Left renal pelvis (tissue), 4 donors: ENCODE results near the gene WIPF2. TPM values are rescaled to one million over a fixed set of nuclear protein-coding genes. Genes with fewer than 3 reads are reported as not detected.
A peak's percentile ranks its signal among the peaks of the same experiment; 100 is the strongest.

Source experiments
- DNase-seq, 4 donors: peaks; one replicate each; pipeline ENCODE4 v3.0.0-alpha.2; 2013; ENCODE audit warnings: low read depth in 4 of 4, low spot score in 3 of 4
- polyA plus RNA-seq, 4 donors: library from polyadenylated mRNA; unstranded; fragments of 120-200 nt; gene quantifications; one replicate each; pipeline ENCODE4 v1.2.1, GENCODE V29; 2013; ENCODE audit not compliant: insufficient read length in 4 of 4

The WIPF2 gene, protein sequence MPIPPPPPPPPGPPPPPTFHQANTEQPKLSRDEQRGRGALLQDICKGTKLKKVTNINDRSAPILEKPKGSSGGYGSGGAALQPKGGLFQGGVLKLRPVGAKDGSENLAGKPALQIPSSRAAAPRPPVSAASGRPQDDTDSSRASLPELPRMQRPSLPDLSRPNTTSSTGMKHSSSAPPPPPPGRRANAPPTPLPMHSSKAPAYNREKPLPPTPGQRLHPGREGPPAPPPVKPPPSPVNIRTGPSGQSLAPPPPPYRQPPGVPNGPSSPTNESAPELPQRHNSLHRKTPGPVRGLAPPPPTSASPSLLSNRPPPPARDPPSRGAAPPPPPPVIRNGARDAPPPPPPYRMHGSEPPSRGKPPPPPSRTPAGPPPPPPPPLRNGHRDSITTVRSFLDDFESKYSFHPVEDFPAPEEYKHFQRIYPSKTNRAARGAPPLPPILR
- polyA plus RNA-seq: 10 to 100 TPM; 19.8 to 32.2 (median 29.9) TPM

DNA sequence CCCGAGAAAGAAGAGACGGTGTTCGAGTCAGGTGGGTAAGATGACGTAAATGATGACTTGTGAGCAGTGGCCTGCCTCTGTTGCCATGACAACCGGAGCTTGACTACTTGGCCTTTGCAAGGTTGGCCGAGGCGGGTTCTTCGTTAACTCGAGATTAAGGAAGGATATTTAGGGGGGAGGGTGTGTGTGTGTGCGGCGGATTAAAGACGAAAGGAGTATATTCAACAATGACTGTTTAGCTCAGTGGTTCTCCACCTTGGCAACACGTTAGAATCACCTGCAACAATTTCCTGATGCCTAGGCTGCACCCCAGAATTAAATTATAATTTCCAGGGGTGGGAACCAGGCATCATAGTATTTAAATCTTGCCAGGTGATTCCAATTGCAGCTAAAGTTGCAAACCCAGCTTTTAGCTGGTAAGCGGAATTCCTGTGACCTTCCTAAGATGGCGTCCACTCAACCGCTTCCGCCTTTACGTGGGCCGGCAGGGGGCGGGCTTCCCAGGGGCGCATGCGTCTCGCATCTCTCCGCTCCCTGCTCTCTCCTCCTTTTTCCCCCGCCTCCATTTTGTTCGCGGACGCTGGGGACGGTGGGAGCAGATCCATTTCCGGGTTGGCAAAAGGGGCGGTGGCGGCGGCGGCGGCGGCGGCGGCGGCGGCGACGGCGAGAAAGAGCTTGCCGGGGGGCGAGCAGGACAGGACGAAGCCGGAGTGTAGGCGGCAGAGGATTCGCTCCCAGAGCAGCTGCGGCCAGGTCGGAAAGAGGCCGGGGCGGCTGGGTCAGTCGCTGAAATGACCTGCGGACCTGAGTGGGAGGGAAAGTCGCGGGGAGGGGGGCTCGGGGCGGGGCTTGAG is at the start of gene WIPF2:
Gene WIPF2 (plus strand): TSS at position 565 of the 854 bp plus-strand sequence. CDS start 37,156 bp downstream, outside the sequence.
- DNase-seq: peak; percentile 90 to 96 (median 96)

DNA sequence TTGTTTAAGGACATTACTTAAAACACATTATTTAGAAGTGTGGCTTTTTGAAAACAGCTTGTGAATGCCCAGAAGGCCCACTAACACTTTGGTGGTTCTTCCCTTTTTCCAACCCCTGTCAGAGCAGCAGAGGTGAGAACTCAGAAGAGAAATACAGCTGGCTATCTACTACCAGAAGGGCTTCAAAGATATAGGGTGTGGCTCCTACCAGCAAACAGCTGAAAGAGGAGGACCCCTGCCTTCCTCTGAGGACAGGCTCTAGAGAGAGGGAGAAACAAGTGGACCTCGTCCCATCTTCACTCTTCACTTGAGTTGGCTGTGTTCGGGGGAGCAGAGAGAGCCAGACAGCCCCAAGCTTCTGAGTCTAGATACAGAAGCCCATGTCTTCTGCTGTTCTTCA is 48.8 kb upstream of the WIPF2 start:
- no peak for DNase-seq

DNA sequence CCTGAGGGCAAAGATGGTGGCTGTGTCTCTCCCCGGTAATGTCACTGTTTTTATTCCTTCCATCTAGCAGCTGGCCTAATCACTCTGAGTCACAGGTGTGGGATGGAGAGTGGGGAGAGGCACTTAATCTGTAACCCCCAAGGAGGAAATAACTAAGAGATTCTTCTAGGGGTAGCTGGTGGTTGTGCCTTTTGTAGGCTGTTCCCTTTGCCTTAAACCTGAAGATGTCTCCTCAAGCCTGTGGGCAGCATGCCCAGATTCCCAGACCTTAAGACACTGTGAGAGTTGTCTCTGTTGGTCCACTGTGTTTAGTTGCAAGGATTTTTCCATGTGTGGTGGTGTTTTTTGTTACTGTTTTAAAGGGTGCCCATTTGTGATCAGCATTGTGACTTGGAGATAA is 47.4 kb upstream of the WIPF2 start:
- DNase-seq: no peak

DNA sequence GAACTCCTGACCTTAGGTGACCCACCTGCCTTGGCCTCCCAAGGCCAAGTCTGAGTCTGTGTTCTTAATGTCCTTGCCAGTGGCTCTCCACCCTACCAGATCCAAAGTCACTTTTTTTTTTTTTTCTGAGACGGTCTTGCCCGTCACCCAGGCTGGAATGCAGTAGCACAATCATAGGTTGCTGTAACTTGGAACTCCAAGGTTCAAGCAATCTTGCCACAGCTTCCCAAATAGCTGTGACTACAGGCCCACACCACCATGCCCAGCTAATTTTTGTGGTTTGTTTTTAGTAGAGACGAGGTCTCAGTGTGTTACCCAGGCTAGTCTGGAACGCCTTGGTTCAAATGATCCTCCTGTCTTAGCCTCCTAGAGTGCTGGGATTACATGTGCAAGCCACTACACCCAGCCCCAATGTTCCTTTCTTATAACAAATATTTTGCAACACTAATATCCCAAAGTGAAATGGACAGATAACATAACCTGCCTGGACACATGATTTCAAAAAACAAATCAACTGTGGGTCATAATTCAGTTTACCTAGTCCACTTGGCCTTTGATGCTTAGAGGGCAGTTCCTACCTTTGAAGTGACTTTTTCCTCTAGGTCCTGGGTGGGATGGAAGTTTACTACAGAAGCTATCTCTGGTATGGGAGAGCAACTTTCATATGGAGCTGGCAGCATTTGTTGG is 45.9 kb upstream of the WIPF2 start:
- DNase-seq: no peak

DNA sequence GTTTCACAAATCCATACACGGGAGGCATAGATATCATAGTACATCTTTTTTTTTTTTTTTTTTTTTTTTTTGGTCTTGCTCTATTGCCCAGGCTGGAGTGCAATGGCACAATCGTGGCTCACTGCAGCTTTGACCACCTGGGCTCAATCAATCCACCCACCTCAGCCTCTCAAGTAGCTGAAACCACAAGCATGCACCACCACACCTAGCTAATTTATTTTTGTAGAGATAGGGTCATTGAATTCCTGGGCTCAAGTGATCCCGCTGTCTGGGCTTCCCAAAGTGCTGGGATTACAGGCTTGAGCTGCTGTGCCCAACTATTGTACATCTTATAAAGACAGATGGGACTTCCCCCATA is 45.3 kb upstream of the WIPF2 start:
- no peak for DNase-seq

DNA sequence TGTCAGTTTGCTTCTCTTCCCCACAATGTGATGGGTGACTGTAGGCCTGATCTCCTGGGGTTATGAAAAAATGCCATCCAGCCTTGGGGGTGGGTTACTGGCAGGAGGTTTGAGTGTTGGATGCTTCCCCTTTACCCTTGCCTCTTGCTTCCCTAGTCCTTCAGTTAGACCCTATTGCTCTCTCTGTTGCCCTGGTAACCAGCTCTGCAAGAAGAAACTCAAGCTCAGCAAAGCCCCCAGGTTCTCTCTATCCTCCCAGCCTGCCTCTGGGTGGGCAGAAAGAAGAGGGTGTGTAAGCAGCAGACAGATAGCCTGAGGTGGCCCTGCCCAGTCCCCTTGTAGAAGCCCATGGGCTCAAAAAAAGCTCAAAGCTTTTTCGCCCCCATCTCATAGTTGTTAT is 44.6 kb upstream of the WIPF2 start:
- no peak for DNase-seq

DNA sequence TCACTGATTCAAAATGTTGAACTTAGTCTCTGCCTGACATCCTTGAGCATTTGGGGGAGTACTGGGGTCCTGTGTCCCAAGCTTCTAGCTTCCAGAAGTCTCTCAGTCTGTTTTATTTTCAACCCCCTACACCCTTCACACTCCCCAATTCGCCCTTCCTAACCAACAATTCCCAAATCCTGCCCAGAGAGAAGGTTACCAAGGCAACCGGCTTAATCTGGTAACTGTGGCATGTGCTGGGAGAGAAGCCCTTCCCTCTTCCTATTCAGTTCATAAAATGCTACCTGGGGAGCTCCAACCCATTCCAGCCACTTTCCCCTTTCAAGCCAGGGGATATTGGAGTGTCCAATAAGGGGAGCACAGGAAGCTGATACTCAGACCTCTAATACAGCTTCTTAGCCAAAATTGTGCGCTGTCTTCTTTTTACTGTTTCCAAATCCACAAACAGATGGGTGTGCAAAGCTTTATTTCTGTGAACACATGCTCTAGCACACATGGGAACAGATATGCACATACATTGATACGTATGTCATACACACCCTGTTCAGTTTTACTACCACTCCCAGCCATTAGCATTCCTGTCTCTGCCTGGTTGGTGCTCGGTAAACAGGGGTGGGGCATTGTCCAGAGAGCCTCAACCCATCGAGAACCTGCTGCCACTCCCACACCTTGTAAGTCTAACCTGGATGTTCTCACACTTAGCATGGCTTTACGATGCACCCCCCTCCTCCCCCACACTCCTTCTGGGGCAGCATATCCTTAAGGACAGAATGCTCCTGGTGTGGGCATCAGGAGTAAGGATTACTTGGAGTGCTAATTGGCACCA is 43.0 kb upstream of the WIPF2 start:
- no peak for DNase-seq

DNA sequence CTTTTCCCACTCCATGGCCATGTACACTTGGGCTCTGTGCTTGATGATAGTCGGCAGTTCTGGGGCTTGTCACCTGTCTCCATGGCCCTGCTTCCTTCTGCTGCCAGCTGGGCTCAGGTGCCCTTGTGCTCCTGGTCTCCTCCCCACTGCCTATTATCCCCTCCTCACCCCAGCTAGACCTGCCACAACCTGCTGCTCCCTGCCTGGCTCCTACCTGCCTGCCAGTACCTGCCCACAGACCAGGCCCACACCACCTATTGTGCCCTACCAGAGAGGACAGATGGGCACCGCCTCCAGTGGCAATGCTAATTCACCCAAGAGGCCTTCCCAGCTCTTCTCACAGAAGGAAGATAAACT is 42.4 kb upstream of the WIPF2 start:
- no peak for DNase-seq

DNA sequence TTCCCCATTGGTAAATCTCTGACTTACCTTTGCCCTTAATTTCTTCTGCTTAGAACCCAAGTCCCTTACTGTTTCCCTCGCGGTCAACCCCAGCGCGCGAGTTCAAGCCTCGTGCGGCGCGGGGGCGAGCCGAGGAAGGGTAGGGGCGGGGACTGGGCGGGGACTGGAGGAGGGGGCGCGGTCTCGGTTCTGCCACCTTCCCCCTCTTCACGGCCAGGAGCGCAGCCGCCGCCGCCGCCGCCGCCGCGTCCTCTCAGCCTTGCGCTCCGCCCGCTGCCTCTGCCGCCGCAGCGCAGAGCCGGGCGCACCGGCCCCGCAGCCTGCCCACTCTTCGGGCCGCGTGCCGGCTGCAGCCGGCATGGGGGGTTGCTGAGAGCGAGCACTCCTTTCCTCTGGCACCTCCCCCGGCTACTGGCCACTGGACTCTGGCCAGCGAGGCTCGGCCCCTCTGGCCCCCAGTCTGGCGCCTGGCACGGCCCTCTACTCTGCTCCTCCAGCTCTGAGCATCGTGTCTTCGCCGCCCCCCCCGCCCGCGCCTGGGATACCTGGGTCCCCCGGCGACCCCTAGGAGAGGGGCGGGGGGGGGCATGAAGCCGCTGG is 41.7 kb upstream of the WIPF2 start, which contains the start of gene RAPGEFL1:
Gene RAPGEFL1 (plus strand): TSS at position 196 of the 600 bp plus-strand sequence. CDS start 392 bp downstream, at position 588.
- DNase-seq: peak in 1 of 4 donors; percentile 46

DNA sequence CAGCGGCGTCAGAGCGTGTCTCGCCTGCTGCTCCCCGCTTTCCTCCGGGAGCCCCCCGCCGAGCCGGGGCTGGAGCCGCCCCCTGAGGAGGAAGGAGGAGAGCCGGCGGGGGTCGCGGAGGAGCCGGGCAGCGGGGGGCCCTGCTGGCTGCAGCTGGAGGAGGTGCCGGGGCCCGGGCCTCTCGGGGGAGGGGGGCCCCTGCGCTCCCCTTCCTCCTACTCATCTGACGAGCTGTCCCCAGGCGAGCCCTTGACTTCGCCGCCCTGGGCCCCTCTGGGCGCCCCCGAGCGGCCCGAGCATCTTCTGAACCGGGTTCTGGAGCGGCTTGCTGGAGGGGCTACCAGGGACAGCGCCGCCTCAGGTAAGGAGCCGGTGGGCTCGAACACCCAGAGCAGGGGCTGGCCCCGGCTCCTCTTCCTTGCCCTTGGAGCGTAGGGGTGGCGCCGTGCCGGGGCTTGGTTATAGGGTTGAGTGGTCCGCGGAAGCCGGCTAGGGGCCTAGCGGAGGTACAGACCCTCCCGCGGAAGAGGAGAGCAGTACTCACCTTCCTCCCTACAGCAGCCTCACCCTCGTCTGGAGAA is 41.0 kb upstream of the WIPF2 start:
- DNase-seq: no peak

DNA sequence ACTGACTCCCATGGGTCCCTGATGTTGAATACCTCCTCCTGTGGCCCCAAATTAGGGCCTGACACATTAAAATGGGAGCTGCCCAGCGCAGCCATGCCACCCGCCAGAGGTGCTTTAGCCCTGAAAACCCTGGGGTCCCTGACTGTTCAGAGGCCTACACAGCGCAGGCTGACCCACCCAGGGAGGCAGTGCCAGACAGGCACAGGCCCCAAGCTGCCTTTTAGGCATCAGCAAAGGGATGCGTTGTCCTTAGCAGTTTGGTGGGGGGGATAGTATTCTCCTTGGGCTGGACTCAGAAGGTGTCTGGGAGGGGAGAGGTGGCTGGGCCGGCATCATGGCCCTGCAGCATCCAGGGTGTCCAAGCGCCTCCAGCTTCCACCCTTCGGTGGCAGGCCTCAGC is 40.4 kb upstream of the WIPF2 start:
- DNase-seq: no peak

DNA sequence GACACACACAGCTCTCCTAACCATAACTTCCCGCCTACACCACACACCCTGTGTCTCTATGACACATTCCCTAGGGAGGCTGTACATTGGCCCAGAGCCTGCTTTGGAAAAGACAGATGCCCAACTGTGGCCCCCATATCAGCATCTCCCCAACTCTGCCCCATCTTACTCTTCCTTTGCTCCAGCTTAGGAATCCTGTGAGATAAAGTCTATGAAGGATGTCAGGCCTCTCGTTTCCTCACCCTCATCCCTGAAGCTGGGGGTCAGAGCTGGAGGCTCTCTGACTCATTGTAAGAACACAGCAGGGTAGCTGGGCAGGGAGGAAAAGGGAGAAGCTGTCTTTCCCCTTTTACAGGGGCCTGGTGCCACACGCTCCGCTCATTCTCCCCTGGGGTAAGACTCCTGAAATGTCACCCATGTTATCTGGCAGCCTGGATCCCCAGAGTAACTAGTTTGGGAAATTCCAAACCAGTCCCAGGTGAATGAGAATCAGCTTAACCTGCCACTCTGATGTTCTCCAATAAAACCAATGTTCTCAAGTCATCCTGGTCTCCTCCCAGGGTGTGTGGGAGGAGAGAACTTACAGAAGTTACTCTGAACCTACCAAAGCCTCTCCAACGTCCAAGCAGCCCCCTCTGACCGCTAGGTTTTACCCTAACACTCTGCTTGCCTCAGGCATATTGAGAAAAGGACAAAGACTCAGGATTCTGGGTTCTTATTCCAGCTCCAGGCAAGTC is 39.0 kb upstream of the WIPF2 start:
- DNase-seq: no peak

DNA sequence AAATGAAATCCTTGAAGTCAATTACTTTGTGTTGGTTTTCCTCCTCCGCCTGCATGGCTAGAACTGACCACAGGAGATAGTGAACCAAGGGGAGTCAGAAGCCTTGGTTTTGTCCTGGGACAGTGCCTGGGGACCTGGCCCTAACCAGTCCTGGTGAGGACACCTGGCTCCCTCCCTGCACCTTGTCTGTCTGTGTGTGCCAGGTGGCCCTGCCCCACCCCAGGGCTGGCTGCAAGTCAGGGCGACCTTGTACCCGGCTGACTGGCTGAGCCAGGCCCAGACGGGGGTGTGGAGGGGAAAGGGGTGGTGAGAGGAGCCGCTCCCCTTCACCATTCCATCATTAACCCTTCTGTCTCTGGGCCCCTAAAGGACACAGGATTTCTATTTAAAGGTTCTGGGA is 38.4 kb upstream of the WIPF2 start:
- DNase-seq: no peak

DNA sequence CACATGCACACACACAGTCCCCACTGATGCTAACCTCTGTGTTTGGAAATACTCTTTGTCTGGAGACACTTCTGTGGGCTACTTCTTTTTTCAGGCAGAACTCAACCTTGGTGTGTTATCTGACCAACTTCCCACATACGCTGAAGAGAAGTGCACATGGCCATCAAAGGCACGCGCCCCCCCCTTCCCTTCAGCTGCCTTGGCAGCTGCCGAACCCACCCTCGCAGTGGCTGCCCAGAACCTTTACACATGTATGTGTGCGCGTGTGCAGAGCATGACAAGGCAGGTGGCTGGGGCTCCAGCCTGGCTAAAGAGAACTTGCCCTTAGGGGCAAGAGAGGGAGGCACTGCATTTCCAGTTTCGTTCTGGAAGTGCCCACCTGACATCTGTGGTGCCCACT is 37.9 kb upstream of the WIPF2 start:
- DNase-seq: no peak

DNA sequence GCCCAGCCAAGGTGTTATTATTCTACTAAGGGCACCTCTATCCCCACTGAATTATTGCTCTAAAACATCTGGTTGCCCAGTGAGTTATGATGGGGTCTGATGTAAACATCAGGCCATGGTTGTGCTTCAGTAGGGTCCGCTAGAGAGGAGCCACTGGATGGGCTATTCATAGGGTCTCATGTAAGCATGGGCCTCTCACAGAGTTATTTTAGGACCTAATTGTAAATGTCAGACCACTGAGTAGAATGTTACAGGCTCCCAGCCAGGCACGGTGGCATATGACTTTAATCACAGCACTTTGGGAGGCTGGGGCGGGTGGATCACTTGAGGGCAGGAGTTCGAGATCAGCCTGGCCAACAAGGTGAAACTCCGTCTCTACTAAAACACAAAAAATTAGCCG is 36.5 kb upstream of the WIPF2 start:
- DNase-seq: no peak

DNA sequence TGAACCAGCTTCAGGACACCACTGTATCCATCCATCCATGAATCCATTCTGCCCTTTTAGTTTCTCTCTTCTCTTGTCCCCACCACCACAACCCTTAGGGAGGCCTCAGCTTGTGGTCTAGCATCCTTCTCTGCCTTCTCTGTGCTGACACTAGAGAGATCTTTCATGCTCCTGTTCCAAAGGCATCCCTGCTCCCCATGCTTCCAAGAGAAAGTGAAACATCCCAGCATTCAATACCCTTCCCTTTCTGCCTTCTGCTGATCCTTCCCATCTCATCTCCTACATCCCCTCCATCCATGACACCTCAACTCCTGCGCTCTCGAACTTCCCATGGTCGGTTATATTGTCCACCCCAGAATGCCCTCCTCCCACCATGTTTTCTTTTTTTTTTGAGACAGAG is 31.9 kb upstream of the WIPF2 start:
- no peak for DNase-seq

DNA sequence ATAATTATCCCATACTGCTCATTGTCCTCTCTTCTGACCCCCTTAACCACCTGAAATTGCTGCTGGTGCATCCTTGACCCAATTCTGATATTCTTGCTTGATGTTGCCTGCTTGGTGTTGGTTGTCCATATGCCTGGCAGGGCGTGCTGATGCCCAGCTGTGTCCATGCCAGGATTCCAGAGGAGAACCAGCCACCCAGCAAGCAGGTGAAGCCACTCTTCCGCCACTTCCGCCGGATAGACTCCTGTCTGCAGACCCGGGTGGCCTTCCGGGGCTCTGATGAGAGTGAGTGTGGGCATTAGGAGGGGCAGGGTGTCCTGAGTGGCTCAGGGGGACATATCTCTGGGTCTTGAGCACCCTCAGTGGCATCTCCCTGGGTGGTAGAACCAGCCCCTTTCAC is 30.4 kb upstream of the WIPF2 start:
- DNase-seq: no peak

DNA sequence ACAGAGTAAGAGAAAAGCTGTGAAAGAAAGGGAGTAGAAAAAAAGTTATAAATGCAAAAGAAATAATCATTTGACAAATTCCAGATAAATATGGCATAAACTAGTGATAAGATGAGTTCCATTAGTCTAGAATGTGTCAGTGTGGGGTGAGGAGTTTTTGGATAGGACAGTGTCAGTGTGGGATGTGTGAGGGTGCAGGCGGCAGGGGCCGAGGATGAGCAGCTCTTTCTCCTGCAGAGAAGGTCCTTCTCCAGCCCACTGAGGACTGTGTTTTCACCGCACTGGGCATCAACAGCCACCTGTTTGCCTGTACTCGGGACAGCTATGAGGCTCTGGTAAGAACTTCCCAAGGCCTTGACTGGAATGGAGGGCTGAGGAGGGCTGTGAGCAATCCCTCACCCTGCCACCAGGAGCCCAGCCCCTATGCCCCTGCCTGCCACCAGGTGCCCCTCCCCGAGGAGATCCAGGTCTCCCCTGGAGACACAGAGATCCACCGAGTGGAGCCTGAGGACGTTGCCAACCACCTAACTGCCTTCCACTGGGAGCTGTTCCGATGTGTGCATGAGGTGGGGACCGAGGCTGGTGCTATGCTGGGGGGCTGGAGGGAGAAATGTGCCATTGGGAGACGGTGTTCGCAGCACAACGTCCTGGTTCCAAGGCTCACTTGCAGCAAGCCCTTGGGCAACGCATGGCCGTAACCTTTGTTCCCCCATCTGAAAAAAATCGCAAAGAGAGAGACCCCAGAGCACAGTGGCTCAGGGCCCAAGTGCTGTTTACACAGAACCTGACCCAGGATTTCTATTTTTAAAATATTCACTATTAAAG is 28.7 kb upstream of the WIPF2 start:
- no peak for DNase-seq
